ENCODE measurements around the gene IL21R. TPM values are rescaled to one million over a fixed set of nuclear protein-coding genes. Genes with fewer than 3 reads are reported as not detected.

IL21R gene
- total and polyA plus RNA-seq, 2 donors (not counting 1 experiment from before 2014, with no cell fraction given), result 28.5 to 32.1 TPM

DNA sequence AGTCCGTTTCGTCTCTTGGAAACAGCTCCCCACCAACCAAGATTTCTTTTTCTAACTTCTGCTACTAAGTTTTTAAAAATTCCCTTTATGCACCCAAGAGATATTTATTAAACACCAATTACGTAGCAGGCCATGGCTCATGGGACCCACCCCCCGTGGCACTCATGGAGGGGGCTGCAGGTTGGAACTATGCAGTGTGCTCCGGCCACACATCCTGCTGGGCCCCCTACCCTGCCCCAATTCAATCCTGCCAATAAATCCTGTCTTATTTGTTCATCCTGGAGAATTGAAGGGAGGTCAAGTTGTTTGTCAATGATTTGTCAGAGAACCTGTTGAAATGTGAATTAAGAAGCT lies 48.2 kb downstream of the IL21R start:
- DNase-seq, result no peak
- H3K4me3 Mint-ChIP-seq, result peak overlapping the region; percentile 91
- Histone ChIP-seq H3K4me3 (ENCODE audit: control extremely low read depth in 1 of 5, extremely low read depth in 1 of 5, insufficient read depth in 1 of 5, low read depth in 2 of 5, low read length in 4 of 5) (peak overlapping the region in 1 of 5 experiments; percentile 17), H3K9ac (ENCODE audit: low read length) (peak overlapping the region; percentile 53), H3K9me3 (ENCODE audit: control extremely low read depth in 1 of 3, control insufficient read depth in 2 of 3, insufficient read depth in 1 of 3, low read length in 2 of 3) (peaks cover 0 to 27% (median 2%) of the 10 kb centered on the region in 3 donors), H3K27me3 (replicated peaks in 1 of 4; ENCODE audit: control extremely low read depth in 1 of 4, control insufficient read depth in 3 of 4, insufficient read depth in 4 of 4, low read length in 3 of 4) (no peaks in the 10 kb centered on the region), H3K4me1 (ENCODE audit: control insufficient read depth in 2 of 2, insufficient read depth in 2 of 2, low read length in 2 of 2) (peaks cover 52 to 77% of the 10 kb centered on the region in 2 donors), H2AFZ (ENCODE audit: insufficient read depth, low read depth, low read length, poor library complexity, severe bottlenecking) (no peak overlapping the region), H3K36me3 (replicated peaks in 1 of 2; ENCODE audit: control extremely low read depth in 1 of 2, control insufficient read depth in 1 of 2, extremely low read depth in 1 of 2, insufficient read depth in 2 of 2, low read length in 1 of 2) (peaks cover 12 to 39% of the 10 kb centered on the region in 2 experiments), H4K20me1 (ENCODE audit: control insufficient read depth, insufficient read depth, low read length, poor library complexity, severe bottlenecking) (peaks cover 5% of the 10 kb centered on the region), H3K4me2 (replicated peaks; ENCODE audit: low read depth, low read length, poor library complexity, severe bottlenecking) (peak overlapping the region; percentile 64), H3K79me2 (ENCODE audit: control insufficient read depth, insufficient read depth, low read length) (peaks cover 6% of the 10 kb centered on the region), H3K27ac (ENCODE audit: low read length in 2 of 2) (peak overlapping the region; percentile 79 to 82)
- ATAC-seq (ENCODE audit: low read depth), result peak; percentile 42
- H3K9me3 Mint-ChIP-seq (ENCODE audit: insufficient read depth), result no peaks in the 10 kb centered on the region
- POLR2A ChIA-PET, result interaction anchor here (0.6 to 2.5 kb wide), 9 partner anchors 19 to 251 kb away, joined by 3 to 16 read pairs (median 5); partner anchors contain the start of gene IL21R
- H3K27ac Mint-ChIP-seq, result peak overlapping the region; percentile 98
- intact Hi-C loops (cut with micrococcal nuclease), result loop anchor here (1.0 to 2.0 kb wide), 3 partner anchors 47 to 81 kb away; no protein-coding TSS in a partner anchor
- TF ChIP-seq, protein P1, sequence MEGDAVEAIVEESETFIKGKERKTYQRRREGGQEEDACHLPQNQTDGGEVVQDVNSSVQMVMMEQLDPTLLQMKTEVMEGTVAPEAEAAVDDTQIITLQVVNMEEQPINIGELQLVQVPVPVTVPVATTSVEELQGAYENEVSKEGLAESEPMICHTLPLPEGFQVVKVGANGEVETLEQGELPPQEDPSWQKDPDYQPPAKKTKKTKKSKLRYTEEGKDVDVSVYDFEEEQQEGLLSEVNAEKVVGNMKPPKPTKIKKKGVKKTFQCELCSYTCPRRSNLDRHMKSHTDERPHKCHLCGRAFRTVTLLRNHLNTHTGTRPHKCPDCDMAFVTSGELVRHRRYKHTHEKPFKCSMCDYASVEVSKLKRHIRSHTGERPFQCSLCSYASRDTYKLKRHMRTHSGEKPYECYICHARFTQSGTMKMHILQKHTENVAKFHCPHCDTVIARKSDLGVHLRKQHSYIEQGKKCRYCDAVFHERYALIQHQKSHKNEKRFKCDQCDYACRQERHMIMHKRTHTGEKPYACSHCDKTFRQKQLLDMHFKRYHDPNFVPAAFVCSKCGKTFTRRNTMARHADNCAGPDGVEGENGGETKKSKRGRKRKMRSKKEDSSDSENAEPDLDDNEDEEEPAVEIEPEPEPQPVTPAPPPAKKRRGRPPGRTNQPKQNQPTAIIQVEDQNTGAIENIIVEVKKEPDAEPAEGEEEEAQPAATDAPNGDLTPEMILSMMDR (IDR thresholded peaks at IDR 0.05), result no peak
- no peak for TF ChIP-seq EZH2 (IDR thresholded peaks at IDR 0.05; ENCODE audit: borderline replicate concordance, insufficient read depth, low read depth, low read length, poor library complexity, severe bottlenecking)
- WGBS (ENCODE audit: insufficient coverage), result 5% methylated on average over 3 of the region's 5 CpGs
- H3K4me1 Mint-ChIP-seq, result peaks cover 79% of the 10 kb centered on the region
- CTCF ChIA-PET, result interaction anchor here (0.7 to 7.4 kb wide), 15 partner anchors 9 to 337 kb away, joined by 3 to 54 read pairs (median 4); partner anchors contain the start of genes IL21R and KDM8
- H3K27me3 Mint-ChIP-seq, result no peaks in the 10 kb centered on the region
